MCF 10A (cell line): ENCODE data around the gene ACER3. TPM values are rescaled to one million over a fixed set of nuclear protein-coding genes. Genes with fewer than 3 reads are reported as not detected.

Experiments used
- BruUV-seq: library from RNA; stranded (reverse); fragments of 400-500 nt; replicated peaks from 2 replicates; lab custom pipeline; 2021; lab: Mats Ljungman, UMichigan
- CTCF ChIA-PET: fragments of 300-600 bp; sonication (Branson Sonifier 250); formaldehyde crosslinking; extraction: SDS; loops from one replicate; lab custom pipeline; 2021; ENCODE audit warnings: antibody characterized with exemption, inconsistent platforms; lab: Yijun Ruan, JAX
- POLR2A ChIA-PET: fragments of 300-600, 350-650 bp; sonication (Branson Sonifier 250); formaldehyde crosslinking; extraction: SDS; loops from one replicate; lab custom pipeline; 2020; ENCODE audit warnings: antibody characterized with exemption, inconsistent platforms; lab: Yijun Ruan, JAX
- DNase-seq: peaks from one replicate; pipeline ENCODE4 v3.0.0-alpha.2; 2018; ENCODE audit not compliant: unreplicated experiment
- H3K27ac Mint-ChIP-seq: one replicate; pipeline ENCODE4 v1.8.0; 2022; ENCODE audit warnings: mild to moderate bottlenecking, low read depth, mixed read lengths; ENCODE audit not compliant: unreplicated experiment
- H3K27me3 Mint-ChIP-seq: one replicate; pipeline ENCODE4 v1.8.0; 2022; ENCODE audit warnings: mixed read lengths; ENCODE audit not compliant: insufficient read depth, unreplicated experiment
- H3K36me3 Mint-ChIP-seq: one replicate; pipeline ENCODE4 v1.8.0; 2022; ENCODE audit warnings: mild to moderate bottlenecking, moderate library complexity, mixed read lengths; ENCODE audit not compliant: insufficient read depth, unreplicated experiment
- H3K4me1 Mint-ChIP-seq: one replicate; pipeline ENCODE4 v1.8.0; 2022; ENCODE audit warnings: mixed read lengths; ENCODE audit not compliant: insufficient read depth, unreplicated experiment
- H3K4me3 Mint-ChIP-seq: one replicate; pipeline ENCODE4 v1.8.0; 2022; ENCODE audit warnings: mild to moderate bottlenecking, moderate library complexity, mixed read lengths; ENCODE audit not compliant: unreplicated experiment
- H3K9me3 Mint-ChIP-seq: one replicate; pipeline ENCODE4 v1.8.0; 2022; ENCODE audit warnings: mixed read lengths; ENCODE audit not compliant: unreplicated experiment
- CTCF ChIP-seq: fragments of 200-600 bp; IDR thresholded peaks from one replicate; pipeline ENCODE4 v1.8.0; 2022; ENCODE audit warnings: antibody characterized with exemption, mild to moderate bottlenecking; ENCODE audit not compliant: unreplicated experiment
- intact Hi-C: fragments of 100-400 bp; cut with micrococcal nuclease; formaldehyde crosslinking; loops from 2 replicates; pipeline ENCODE4 v1.14.1; 2022
- total RNA-seq: library from RNA; stranded (reverse); gene quantifications from 2 replicates; pipeline ENCODE4 v1.2.3, GENCODE V29; 2022

The ACER3 gene
- total RNA-seq, 1 experiment from 2014 or later = 12.7 TPM

- H3K27ac Mint-ChIP-seq = no peak overlapping the region
- no peak for TF ChIP-seq CTCF
- ChIA-PET POLR2A (no interaction called here), CTCF (interaction anchor here (0.7 to 1.4 kb wide), 2 partner anchors 16 to 524 kb away, joined by 3 to 5 read pairs; no protein-coding TSS in a partner anchor)
- intact Hi-C loops = no loop called here
- no peak for DNase-seq
- H3K36me3 Mint-ChIP-seq = peaks cover 5% of the 10 kb centered on the region
- no peaks in the 10 kb centered on the region for H3K27me3 Mint-ChIP-seq
- H3K4me1 Mint-ChIP-seq = peaks cover 11% of the 10 kb centered on the region
- H3K9me3 Mint-ChIP-seq = peaks cover 15% of the 10 kb centered on the region
- no peak overlapping the region for H3K4me3 Mint-ChIP-seq
- no TSS peak for BruUV-seq
Measured at GRCh38 chr11:77074205-77074604, 213.5 kb downstream of the ACER3 start.

- ChIA-PET POLR2A (no interaction called here), CTCF (interaction anchor here (1.2 to 1.4 kb wide), 2 partner anchors 15 to 25 kb away, joined by 4 to 5 read pairs; no protein-coding TSS in a partner anchor)
- BruUV-seq = no TSS peak
- DNase-seq = no peak
- no peak for TF ChIP-seq CTCF
- Mint-ChIP-seq H3K9me3 (peaks cover 15% of the 10 kb centered on the region), H3K27me3 (no peaks in the 10 kb centered on the region), H3K36me3 (peaks cover 5% of the 10 kb centered on the region), H3K4me1 (peaks cover 11% of the 10 kb centered on the region), H3K27ac (no peak overlapping the region), H3K4me3 (no peak overlapping the region)
- intact Hi-C loops = no loop called here
Measured at GRCh38 chr11:77074626-77075221, 214.0 kb downstream of the ACER3 start.

- H3K9me3 Mint-ChIP-seq = peaks cover 15% of the 10 kb centered on the region
- ChIA-PET CTCF (interaction anchor here (0.7 to 1.4 kb wide), 4 partner anchors 15 to 342 kb away, joined by 3 to 5 read pairs (median 4); no protein-coding TSS in a partner anchor), POLR2A (interaction anchor here (0.7 kb wide), 1 partner anchor 103 kb away, joined by 3 read pairs; no protein-coding TSS in a partner anchor)
- no TSS peak for BruUV-seq
- no peak for DNase-seq
- H3K4me3 Mint-ChIP-seq = no peak overlapping the region
- no peak overlapping the region for H3K27ac Mint-ChIP-seq
- intact Hi-C loops = no loop called here
- no peaks in the 10 kb centered on the region for H3K27me3 Mint-ChIP-seq
- peaks cover 5% of the 10 kb centered on the region for H3K36me3 Mint-ChIP-seq
- TF ChIP-seq CTCF = no peak
- peaks cover 11% of the 10 kb centered on the region for H3K4me1 Mint-ChIP-seq
Measured at GRCh38 chr11:77075425-77075905, 214.7 kb downstream of the ACER3 start.

Other genes starting within 250 kb of the ACER3 start
- gene LRRC32, start 190.2 kb upstream of the ACER3 start, total RNA-seq = not detected in 2 replicates
- 18.4 and 20.1 TPM in 2 replicates for gene TSKU, start 77.6 kb upstream of the ACER3 start, total RNA-seq
- not detected in 2 replicates for gene B3GNT6, start 173.5 kb downstream of the ACER3 start, total RNA-seq
- gene CAPN5, start 206.1 kb downstream of the ACER3 start, total RNA-seq = 0.26 and 0.49 TPM in 2 replicates
- not detected in 2 replicates for gene OMP, start 241.9 kb downstream of the ACER3 start, total RNA-seq